H1 (cell line): ENCODE measurements around the gene SMYD3. TPM values are rescaled to one million over a fixed set of nuclear protein-coding genes. Genes with fewer than 3 reads are reported as not detected.

Experiments used
- CTCF ChIA-PET: fragments of 300-600 bp; sonication (Branson Sonifier 250); formaldehyde crosslinking; loops from one replicate; lab custom pipeline; 2021; ENCODE audit not compliant: partially characterized antibody; lab: Charles Lee
- POLR2A ChIA-PET: fragments of 300-600 bp; sonication (Branson Sonifier 250); formaldehyde crosslinking; loops from one replicate; lab custom pipeline; 2021; ENCODE audit warnings: inconsistent platforms; ENCODE audit not compliant: partially characterized antibody; lab: Charles Lee
- DNase-seq, 2 experiments: peaks; one replicate each; pipeline versions ENCODE4 v3.0.0 to v3.0.0-alpha.2; 2010 to 2022; ENCODE audit warnings: low spot score in 2 of 2, low read depth in 1 of 2, mixed read lengths in 1 of 2
- FAIRE-seq: peaks from 2 replicates; lab custom pipeline; 2011; peaks lifted over from hg19 to GRCh38; lab: Jason Lieb, UNC
- H2AFZ ChIP-seq: 2 replicates; pipeline ENCODE4 v1.8.1; 2012; ENCODE audit warnings: low read length, inconsistent platforms
- H2AK5ac ChIP-seq: 2 replicates; pipeline ENCODE4 v1.6.1; 2013; ENCODE audit warnings: low read depth, low read length
- H2BK120ac ChIP-seq: replicated peaks from 2 replicates; pipeline ENCODE3; 2013; ENCODE audit warnings: low read depth, low read length, inconsistent platforms
- H2BK12ac ChIP-seq: 2 replicates; pipeline ENCODE4 v1.6.1; 2013; ENCODE audit warnings: low read depth, low read length
- H2BK15ac ChIP-seq: 2 replicates; pipeline ENCODE4 v1.6.1; 2013; ENCODE audit warnings: low read length
- H2BK20ac ChIP-seq: 2 replicates; pipeline ENCODE4 v1.6.1; 2013; ENCODE audit warnings: low read length
- H2BK5ac ChIP-seq: 2 replicates; pipeline ENCODE4 v1.6.1; 2013; ENCODE audit warnings: low read depth, low read length
- H3K14ac ChIP-seq: 2 replicates; pipeline ENCODE4 v1.6.1; 2013; ENCODE audit warnings: inconsistent platforms; ENCODE audit not compliant: insufficient read length
- H3K18ac ChIP-seq: 2 replicates; pipeline ENCODE4 v1.6.1; 2013; ENCODE audit warnings: low read length; ENCODE audit errors: extremely low read depth
- H3K23ac ChIP-seq: 2 replicates; pipeline ENCODE4 v1.6.1; 2013; ENCODE audit warnings: inconsistent platforms; ENCODE audit not compliant: insufficient read length
- H3K23me2 ChIP-seq: 2 replicates; pipeline ENCODE4 v1.6.1; 2013; ENCODE audit warnings: low read depth, low read length
- H3K27ac ChIP-seq: 2 replicates; pipeline ENCODE4 v1.6.1; 2011; ENCODE audit warnings: low read depth, low read length, inconsistent platforms
- H3K27me3 ChIP-seq, 4 experiments: replicated peaks in 1 of 4; 1 replicate in 1 of 4; 2 replicates in 3 of 4; pipeline versions ENCODE4 v1.6.1 to v1.8.1; 2011 to 2013; ENCODE audit warnings: low read length in 3 of 4, mild to moderate bottlenecking in 3 of 4, inconsistent platforms in 2 of 4, mixed read lengths in 2 of 4, moderate library complexity in 1 of 4; ENCODE audit not compliant: control insufficient read depth in 3 of 4, insufficient read depth in 3 of 4; ENCODE audit errors: extremely low read depth in 1 of 4
- H3K36me3 ChIP-seq, 4 experiments: 2 replicates each; pipeline versions ENCODE4 v1.6.1 to v1.8.1; 2011 to 2013; ENCODE audit warnings: mild to moderate bottlenecking in 4 of 4, low read length in 3 of 4, moderate library complexity in 2 of 4, control low read depth in 1 of 4, inconsistent platforms in 1 of 4; ENCODE audit not compliant: insufficient read depth in 4 of 4, control insufficient read depth in 2 of 4
- H3K4ac ChIP-seq: replicated peaks from 2 replicates; pipeline ENCODE3; 2013; ENCODE audit warnings: low read length, low read depth, mixed read lengths, inconsistent platforms; ENCODE audit not compliant: insufficient read length
- H3K4me1 ChIP-seq, 4 experiments: replicated peaks in 1 of 4; 1 replicate in 1 of 4; 2 replicates in 3 of 4; pipeline versions ENCODE4 v1.6.1 to v1.8.1; 2011 to 2013; ENCODE audit warnings: low read length in 3 of 4, inconsistent platforms in 2 of 4, mixed read lengths in 1 of 4; ENCODE audit not compliant: insufficient read depth in 4 of 4, control insufficient read depth in 3 of 4
- H3K4me2 ChIP-seq, 2 experiments: 2 replicates each; pipeline versions ENCODE4 v1.6.1 to v1.8.1; 2011 to 2013; ENCODE audit warnings: low read depth in 2 of 2, low read length in 2 of 2, control low read depth in 1 of 2, inconsistent platforms in 1 of 2, mild to moderate bottlenecking in 1 of 2; ENCODE audit not compliant: insufficient read depth in 1 of 2
- H3K4me3 ChIP-seq, 4 experiments: fragments of 200-600, 300-600 bp in 1 of 4; sonication (generic), shearing (Covaris generic), sonication (Bioruptor Twin) in 1 of 4; 2 replicates each; pipeline versions ENCODE4 v1.5.1 to v1.8.1; 2011 to 2016; ENCODE audit warnings: low read length in 4 of 4, low read depth in 3 of 4, control low read depth in 2 of 4, inconsistent platforms in 2 of 4, mild to moderate bottlenecking in 2 of 4, mixed read lengths in 1 of 4, moderate library complexity in 1 of 4; ENCODE audit not compliant: insufficient read depth in 2 of 4; ENCODE audit errors: extremely low read depth in 1 of 4
- H3K56ac ChIP-seq: replicated peaks from 2 replicates; pipeline ENCODE3; 2013; ENCODE audit warnings: low read depth, mild to moderate bottlenecking, mixed read lengths, low read length, inconsistent platforms; ENCODE audit not compliant: insufficient read length
- H3K79me1 ChIP-seq: 2 replicates; pipeline ENCODE4 v1.6.1; 2013; ENCODE audit warnings: low read depth, low read length, control low read depth
- H3K79me2 ChIP-seq, 2 experiments: 2 replicates each; pipeline versions ENCODE4 v1.6.1 to v1.8.1; 2012 to 2013; ENCODE audit warnings: low read length in 2 of 2, mild to moderate bottlenecking in 2 of 2, inconsistent platforms in 1 of 2; ENCODE audit not compliant: insufficient read depth in 2 of 2, control insufficient read depth in 1 of 2
- H3K9ac ChIP-seq, 4 experiments: replicated peaks in 1 of 4; 1 replicate in 1 of 4; 2 replicates in 3 of 4; pipeline versions ENCODE4 v1.6.1 to v1.8.1; 2011 to 2013; ENCODE audit warnings: low read depth in 3 of 4, low read length in 3 of 4, control low read depth in 2 of 4, mild to moderate bottlenecking in 2 of 4, moderate library complexity in 2 of 4, inconsistent platforms in 1 of 4; ENCODE audit errors: extremely low read depth in 1 of 4
- H3K9me3 ChIP-seq, 2 experiments: 2 replicates each; pipeline versions ENCODE4 v1.6.1 to v1.8.1; 2012 to 2013; ENCODE audit warnings: mild to moderate bottlenecking in 2 of 2, moderate library complexity in 2 of 2, control low read depth in 1 of 2, inconsistent platforms in 1 of 2, low read depth in 1 of 2, low read length in 1 of 2, mixed read lengths in 1 of 2; ENCODE audit not compliant: insufficient read depth in 2 of 2
- H4K20me1 ChIP-seq, 2 experiments: replicated peaks in 1 of 2; 2 replicates each; pipeline versions ENCODE3 to v1.8.1; 2011 to 2013; ENCODE audit warnings: inconsistent platforms in 2 of 2, low read length in 2 of 2, mild to moderate bottlenecking in 1 of 2; ENCODE audit not compliant: insufficient read depth in 2 of 2, control insufficient read depth in 1 of 2
- H4K5ac ChIP-seq: 2 replicates; pipeline ENCODE4 v1.6.1; 2013; ENCODE audit warnings: low read length, low read depth, mixed read lengths, inconsistent platforms; ENCODE audit not compliant: insufficient read length
- H4K8ac ChIP-seq: 2 replicates; pipeline ENCODE4 v1.8.0; 2013; ENCODE audit warnings: mild to moderate bottlenecking, moderate library complexity, low read length, inconsistent platforms; ENCODE audit not compliant: insufficient read depth; ENCODE audit errors: extremely low read depth
- H4K91ac ChIP-seq: replicated peaks from 2 replicates; pipeline ENCODE3; 2013; ENCODE audit warnings: low read length, mixed read lengths, inconsistent platforms; ENCODE audit not compliant: insufficient read length
- CEBPB ChIP-seq: IDR thresholded peaks from 2 replicates; pipeline ENCODE4 v1.6.1; 2012; ENCODE audit warnings: low read depth, low read length
- HDAC6 ChIP-seq: IDR thresholded peaks from one replicate; pipeline ENCODE4 v1.7.1; 2012; ENCODE audit warnings: low read depth, mild to moderate bottlenecking, inconsistent platforms, low read length, moderate library complexity
- POLR2A ChIP-seq, 2 experiments: IDR thresholded peaks; 1 replicate in 1 of 2; 2 replicates in 1 of 2; pipeline ENCODE4 v1.6.1; 2011; ENCODE audit warnings: low read depth in 2 of 2, low read length in 2 of 2, mild to moderate bottlenecking in 2 of 2; ENCODE audit errors: control extremely low read depth in 1 of 2
- RXRA ChIP-seq: IDR thresholded peaks from 2 replicates; pipeline ENCODE4 v1.6.1; 2011; ENCODE audit warnings: low read depth, mild to moderate bottlenecking, low read length, moderate library complexity; ENCODE audit not compliant: insufficient read depth
- TAF7 ChIP-seq: optimal IDR thresholded peaks from 2 replicates; pipeline ENCODE3; 2011; ENCODE audit warnings: low read depth, mild to moderate bottlenecking, inconsistent platforms, low read length, moderate library complexity, borderline replicate concordance
- ZNF274 ChIP-seq: IDR thresholded peaks from 2 replicates; pipeline ENCODE4 v1.7.0; 2012; ENCODE audit warnings: low read length, borderline replicate concordance; ENCODE audit errors: extremely low read depth
- WGBS, 2 experiments: shearing (Covaris generic) in 1 of 2; methylation state at CpG; one replicate each; pipeline versions ENCODE4 v1.1.6 to v1.1.7; 2013 to 2015; ENCODE audit warnings: low lambda C conversion rate in 2 of 2, mixed read lengths in 2 of 2, inconsistent platforms in 1 of 2, low coverage in 1 of 2, missing lambda C conversion rate in 1 of 2; ENCODE audit not compliant: insufficient replicate concordance in 2 of 2, insufficient coverage in 1 of 2, insufficient read length in 1 of 2; ENCODE audit errors: extremely low coverage in 1 of 2, missing lambda C conversion rate in 1 of 2; 5-methylcytosine and 5-hydroxymethylcytosine counted together
- polyA plus RNA-seq, 7 experiments: library from polyadenylated mRNA; depleted of rRNA in 3 of 7; stranded (reverse) in 5 of 7; unstranded in 2 of 7; fragments of >200 nt in 5 of 7; fragments of 200-250 nt in 2 of 7; gene quantifications; 1 replicate in 5 of 7; 2 replicates in 1 of 7; 4 replicates in 1 of 7; pipeline versions ENCODE4 v1.2.1 to v1.2.3, GENCODE V29; 2011 to 2013; ENCODE audit warnings: missing spikeins in 2 of 7, mixed read lengths in 2 of 7
- total RNA-seq: library from RNA; stranded (reverse); fragmentation: NEBNext Ultra II Directional; extraction: Animal tissue kit (Norgen Biotek cat#: 25700); gene quantifications from 2 replicates; pipeline ENCODE4 v1.2.1, GENCODE V29; 2021
- TF ChIP-seq, protein P1 (sequence below): IDR thresholded peaks from 2 replicates; pipeline ENCODE4 v1.6.1; 2012; ENCODE audit warnings: inconsistent platforms

SMYD3 gene
- total and polyA plus RNA-seq, 2 of the 8 experiments (the other 6 are each of a cell fraction or from before 2014, with no cell fraction given): 17.3 to 25.4 TPM

DNA sequence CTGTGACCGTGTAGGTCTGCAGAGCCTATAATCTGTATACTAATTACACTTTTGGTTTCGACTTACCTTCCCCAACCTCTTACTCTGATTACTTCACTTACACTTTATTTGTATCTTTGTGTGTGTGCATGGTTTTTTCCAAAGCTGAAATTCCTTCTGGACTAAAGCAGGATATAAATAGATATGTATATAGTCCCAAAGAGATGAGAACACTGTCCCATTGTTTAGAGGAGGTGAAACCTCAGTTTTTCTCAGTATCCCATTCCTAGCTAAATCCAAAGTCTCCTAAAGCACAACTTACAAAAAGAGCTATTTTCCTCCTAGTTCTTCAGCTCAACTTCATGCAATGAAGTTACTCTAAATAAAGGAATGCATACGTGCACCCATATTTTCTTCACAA is 442.2 kb downstream of the SMYD3 start:
- H4K8ac ChIP-seq: no peak overlapping the region
- H3K79me1 ChIP-seq: no peaks in the 10 kb centered on the region
- FAIRE-seq (no peak), DNase-seq (no peak)
- no peaks in the 10 kb centered on the region; a peak in 2 of 7 replicates for H3K27me3 ChIP-seq
- H3K14ac ChIP-seq: no peak overlapping the region
- CTCF ChIA-PET: interaction anchor here (1.1 kb wide), 2 partner anchors 12 to 75 kb away, joined by 3 to 4 read pairs; no protein-coding TSS in a partner anchor
- no peak overlapping the region for H2BK20ac ChIP-seq
- TF ChIP-seq TAF7: no peak
- TF ChIP-seq, protein P1, sequence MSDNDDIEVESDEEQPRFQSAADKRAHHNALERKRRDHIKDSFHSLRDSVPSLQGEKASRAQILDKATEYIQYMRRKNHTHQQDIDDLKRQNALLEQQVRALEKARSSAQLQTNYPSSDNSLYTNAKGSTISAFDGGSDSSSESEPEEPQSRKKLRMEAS: no peak
- TF ChIP-seq HDAC6: no peak
- TF ChIP-seq CEBPB: no peak
- TF ChIP-seq RXRA: no peak
- no peak for TF ChIP-seq POLR2A (IDR thresholded peaks at IDR 0.05; ENCODE audit: control extremely low read depth in 1 of 2, low read depth in 2 of 2, low read length in 2 of 2)
- no peak for TF ChIP-seq ZNF274
- H3K9ac ChIP-seq: no peak overlapping the region
- H2AK5ac ChIP-seq: no peak overlapping the region
- H3K4me2 ChIP-seq: no peak overlapping the region
- no peaks in the 10 kb centered on the region for H3K36me3 ChIP-seq
- no peak overlapping the region for H3K27ac ChIP-seq
- WGBS, 2 experiments: 87% methylated on average over 3 of the region's 3 CpGs; no CpG with 5 or more reads in 1 of the 2 experiments
- no peak overlapping the region for H2AFZ ChIP-seq
- no peak overlapping the region for H4K5ac ChIP-seq
- POLR2A ChIA-PET: no interaction called here
- no peak overlapping the region for H2BK120ac ChIP-seq
- H3K79me2 ChIP-seq: no peaks in the 10 kb centered on the region
- no peak overlapping the region; the same call in 1 of the 2 replicates for H2BK12ac ChIP-seq
- no peaks in the 10 kb centered on the region for H3K9me3 ChIP-seq
- no peaks in the 10 kb centered on the region for H4K20me1 ChIP-seq
- no peak overlapping the region for H3K23ac ChIP-seq
- H3K18ac ChIP-seq: no peak overlapping the region
- no peak overlapping the region for H2BK5ac ChIP-seq
- no peak overlapping the region for H2BK15ac ChIP-seq
- H3K4ac ChIP-seq: no peak overlapping the region
- no peak overlapping the region for H4K91ac ChIP-seq
- H3K23me2 ChIP-seq: no peaks in the 10 kb centered on the region; the same call in 1 of the 2 replicates
- H3K56ac ChIP-seq: no peak overlapping the region
- no peak overlapping the region for H3K4me3 ChIP-seq
- peaks cover 5 to 17% (median 10%) of the 10 kb centered on the region in 4 experiments; a peak in 5 of 7 replicates for H3K4me1 ChIP-seq
